ENCODE measurements around the gene EXOC4.
"Not testable (repeated sequence)": the region's sequence is repeated elsewhere in the genome, so short reads cannot be mapped to it uniquely, and the experiment has no call there.

The EXOC4 gene

GRCh38 chr7:133584956-133585668 is 332.2 kb downstream of the EXOC4 start:
- DNase-seq: no peak

- no peak for DNase-seq
These were observed 333.4 kb downstream of the EXOC4 start for GRCh38 chr7:133586253-133586652.

- DNase-seq: no peak
These were observed 335.0 kb downstream of the EXOC4 start for GRCh38 chr7:133587903-133588302.

- no peak for DNase-seq
These were observed 337.9 kb downstream of the EXOC4 start for GRCh38 chr7:133590795-133591194.

- DNase-seq: no peak
These were observed 338.9 kb downstream of the EXOC4 start for GRCh38 chr7:133591704-133592340.

- no peak for DNase-seq
These were observed 340.7 kb downstream of the EXOC4 start for GRCh38 chr7:133593561-133593960.

GRCh38 chr7:133601617-133602016 is 348.7 kb downstream of the EXOC4 start:
- DNase-seq: no peak

- no peak for DNase-seq
These were observed 349.4 kb downstream of the EXOC4 start for GRCh38 chr7:133602291-133602690.

GRCh38 chr7:133606991-133607390 is 354.1 kb downstream of the EXOC4 start:
- DNase-seq: no peak

GRCh38 chr7:133609806-133610205 is 356.9 kb downstream of the EXOC4 start:
- no peak for DNase-seq

GRCh38 chr7:133611955-133612354 is 359.1 kb downstream of the EXOC4 start:
- no peak for DNase-seq

- DNase-seq: no peak
These were observed 360.4 kb downstream of the EXOC4 start for GRCh38 chr7:133613250-133613790.

- no peak for DNase-seq
These were observed 361.4 kb downstream of the EXOC4 start for GRCh38 chr7:133614251-133614650.

GRCh38 chr7:133618970-133619369 is 366.1 kb downstream of the EXOC4 start:
- DNase-seq: no peak

GRCh38 chr7:133619491-133619890 is 366.6 kb downstream of the EXOC4 start:
- no peak for DNase-seq

- no peak for DNase-seq
These were observed 370.8 kb downstream of the EXOC4 start for GRCh38 chr7:133623721-133624120.

- no peak for DNase-seq
These were observed 372.2 kb downstream of the EXOC4 start for GRCh38 chr7:133625046-133625445.

- DNase-seq: no peak
These were observed 376.8 kb downstream of the EXOC4 start for GRCh38 chr7:133629701-133630100.

- DNase-seq: no peak
These were observed 380.2 kb downstream of the EXOC4 start for GRCh38 chr7:133633055-133633454.

GRCh38 chr7:133635541-133635940 is 382.7 kb downstream of the EXOC4 start:
- no peak for DNase-seq

GRCh38 chr7:133638857-133639256 is 386.0 kb downstream of the EXOC4 start:
- DNase-seq: no peak

- DNase-seq: no peak
These were observed 388.6 kb downstream of the EXOC4 start for GRCh38 chr7:133641436-133641835.

- no peak for DNase-seq
These were observed 390.0 kb downstream of the EXOC4 start for GRCh38 chr7:133642907-133643306.

- DNase-seq: not testable (repeated sequence)
These were observed 390.8 kb downstream of the EXOC4 start for GRCh38 chr7:133643652-133644051.

Measured in T1000 (cell line).